Measurements from ENCODE around the gene PRPH2. TPM values are rescaled to one million over a fixed set of nuclear protein-coding genes. Genes with fewer than 3 reads are reported as not detected.

The PRPH2 gene
- total RNA-seq, 1 experiment from 2014 or later = 2.6 TPM

DNA sequence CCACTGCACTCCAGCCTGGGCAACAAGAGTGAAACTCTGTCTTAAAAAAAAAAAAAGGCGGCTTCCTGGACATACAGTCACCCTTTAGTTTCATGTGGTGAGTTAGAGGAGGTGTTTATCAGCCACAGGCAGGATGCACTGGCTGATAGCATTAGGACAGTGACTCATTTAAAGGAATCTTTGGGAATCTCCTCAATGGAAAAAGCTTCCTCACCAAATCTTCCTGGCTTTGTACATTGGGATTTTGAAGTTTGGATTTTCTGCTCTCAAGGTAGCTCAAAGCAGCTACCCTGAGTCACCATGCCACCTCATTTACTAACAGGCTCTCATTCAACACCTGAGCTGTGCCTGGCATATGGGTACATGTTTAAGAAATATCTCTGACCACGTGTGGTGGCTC lies 20.2 kb downstream of the PRPH2 start:
- peak; percentile 77 for DNase-seq (ENCODE audit: low read depth)

DNA sequence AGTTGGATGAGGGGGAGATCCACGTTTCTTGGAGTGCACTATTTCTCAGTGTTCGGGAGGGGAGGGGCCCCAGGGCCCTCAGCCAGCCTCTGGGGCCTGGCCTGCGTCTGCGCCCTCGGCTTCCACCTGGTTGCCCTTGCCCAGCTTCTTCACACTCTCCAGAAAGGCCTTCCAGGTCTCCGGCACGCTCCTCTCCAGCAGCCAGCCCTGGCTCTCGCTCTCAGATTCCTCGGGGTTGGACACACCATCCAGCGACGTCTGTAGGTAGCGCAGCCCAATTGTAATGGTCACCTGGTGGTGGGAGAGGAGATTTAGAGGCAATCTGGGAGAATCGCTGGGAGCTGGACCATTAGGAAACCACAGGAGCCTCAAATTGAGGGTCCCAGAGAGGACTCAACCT lies 24.2 kb downstream of the PRPH2 start:
- DNase-seq (ENCODE audit: low read depth) = no peak

DNA sequence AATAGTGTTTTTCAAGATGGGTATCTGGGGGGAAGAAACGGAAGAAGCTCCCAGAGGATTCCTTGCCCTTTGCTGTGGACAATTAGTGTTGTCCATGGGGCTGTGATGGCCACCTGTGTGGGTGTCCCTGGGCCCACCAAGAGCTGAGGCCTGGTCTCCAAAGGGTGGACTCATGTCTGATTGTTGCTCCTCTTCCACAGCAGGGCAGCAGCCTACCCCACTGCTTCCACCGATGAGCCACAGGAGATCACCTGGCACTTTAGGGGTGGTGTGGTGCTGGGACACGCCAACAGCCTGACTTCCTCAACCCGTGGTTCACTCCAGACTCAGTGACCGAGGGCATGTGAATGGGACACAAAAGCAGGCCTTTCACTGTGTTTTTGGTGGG lies 25.1 kb downstream of the PRPH2 start:
- DNase-seq (ENCODE audit: low read depth) = no peak

DNA sequence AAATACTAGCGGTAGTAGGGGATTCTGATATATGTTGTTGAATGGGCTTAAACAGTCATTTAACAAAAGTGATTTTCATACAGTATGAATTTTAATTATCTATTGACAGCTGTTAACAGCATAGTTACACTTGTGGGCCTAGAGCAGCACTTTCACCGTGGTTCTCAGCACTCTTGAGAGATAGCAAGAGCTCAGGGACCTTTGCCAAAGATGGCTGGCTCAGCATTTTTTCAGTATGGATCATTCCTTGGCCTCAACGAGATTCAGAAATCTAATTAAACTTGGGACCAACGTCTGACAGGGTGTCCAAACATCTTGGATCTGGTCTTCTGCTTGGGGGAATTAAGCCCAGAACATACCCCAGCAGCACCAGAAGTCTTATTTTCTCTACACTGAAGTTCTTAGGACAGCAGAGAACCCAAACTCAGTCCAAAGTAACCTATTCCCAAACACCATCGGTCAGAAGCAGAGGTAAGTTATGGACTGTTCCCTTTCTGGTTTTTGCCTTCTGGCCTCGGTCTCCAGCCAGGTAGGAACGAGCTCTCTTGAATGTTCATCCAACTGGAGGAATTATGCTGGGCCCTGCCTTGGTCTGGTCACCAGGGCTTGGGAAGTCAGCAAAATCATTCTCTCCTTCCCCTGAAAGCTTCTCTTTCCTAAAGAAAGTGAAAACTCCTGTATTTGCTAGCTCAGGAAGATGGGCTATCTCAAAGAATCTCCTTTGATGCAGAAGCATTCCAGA lies 25.7 kb downstream of the PRPH2 start:
- no peak for DNase-seq (ENCODE audit: low read depth)

DNA sequence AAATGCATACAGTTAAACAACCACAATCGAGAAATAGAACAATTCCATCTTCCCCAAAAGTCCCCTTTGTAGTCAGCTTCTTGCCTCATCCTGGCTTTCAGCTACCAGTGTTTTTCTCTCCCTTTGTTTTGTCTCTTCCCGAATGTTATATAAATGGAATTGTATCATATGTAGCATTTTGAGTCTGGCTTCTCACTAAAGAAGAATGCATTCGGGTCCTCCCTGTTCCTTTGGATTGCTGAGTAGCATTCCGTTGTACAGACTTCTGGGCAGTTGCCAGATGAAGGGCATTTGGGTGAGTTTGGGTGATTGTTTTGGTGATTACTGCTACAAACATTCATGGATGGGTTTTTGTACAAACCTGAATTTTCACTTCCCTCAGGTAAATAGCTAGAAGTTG lies 27.8 kb downstream of the PRPH2 start:
- peak; percentile 71 for DNase-seq (ENCODE audit: low read depth)

DNA sequence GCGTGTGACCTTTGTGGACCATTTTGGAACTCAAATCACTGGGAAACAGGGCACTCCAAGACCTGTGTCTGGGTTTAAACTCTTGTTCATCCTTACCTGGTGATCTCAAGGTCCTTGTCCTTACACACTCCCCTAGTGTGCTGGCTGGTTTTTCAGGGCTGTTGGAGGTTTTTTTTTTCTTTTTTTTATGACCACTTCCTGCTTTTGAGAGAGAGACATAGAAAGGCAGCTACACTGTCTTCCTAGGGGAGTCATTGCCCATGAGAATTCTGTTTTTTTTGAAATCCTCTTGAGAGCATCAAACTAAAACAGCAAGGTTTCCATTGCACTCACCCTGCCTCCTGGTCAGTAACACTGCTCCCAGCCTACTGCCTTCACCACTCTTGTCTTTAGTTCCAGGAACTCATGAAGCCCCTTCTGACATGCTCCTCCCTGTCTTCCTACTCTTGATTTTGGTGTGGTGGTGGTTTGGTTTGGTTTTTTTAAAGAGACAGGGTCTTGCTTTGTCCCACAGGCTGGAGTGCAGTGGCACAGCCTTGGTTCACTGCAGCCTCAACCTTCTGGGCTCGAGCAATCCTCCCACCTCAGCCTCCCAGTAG lies 28.6 kb downstream of the PRPH2 start:
- DNase-seq (ENCODE audit: low read depth) = peak; percentile 25

DNA sequence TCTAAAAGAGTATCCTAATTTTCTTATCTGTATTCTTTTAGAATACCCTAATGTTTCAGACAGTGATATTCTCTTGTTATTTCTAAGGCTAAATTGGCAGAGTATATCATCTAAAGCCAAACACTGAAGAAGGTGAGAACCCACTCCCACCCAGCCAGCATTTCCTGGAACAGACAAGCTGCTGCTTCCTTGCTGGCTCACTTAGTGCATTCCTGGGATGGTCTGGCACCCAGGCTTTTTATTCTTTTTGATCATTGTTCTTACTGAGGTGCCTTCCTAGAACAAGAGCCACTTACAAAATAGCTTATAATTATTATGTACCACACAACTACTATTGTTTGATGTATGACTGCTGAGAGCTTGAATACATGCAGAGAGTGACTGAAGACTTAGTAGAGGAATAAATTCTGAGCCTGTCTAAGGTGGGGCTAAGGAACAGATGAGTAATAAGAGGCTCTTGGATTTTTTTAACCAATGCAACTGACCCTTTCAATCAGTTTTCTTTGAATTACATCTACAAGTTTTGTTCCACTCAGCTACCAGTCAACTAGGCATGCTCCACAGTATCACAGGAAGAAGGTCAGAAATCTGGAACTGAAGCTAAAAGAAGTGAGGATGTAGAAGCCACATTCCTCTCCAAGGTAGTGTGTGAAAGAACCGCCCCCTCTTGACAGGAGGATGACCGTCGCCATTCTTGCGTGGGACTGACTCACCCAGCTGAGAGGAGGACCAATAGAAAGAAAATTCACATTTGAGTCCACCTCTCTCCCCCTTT lies 30.1 kb downstream of the PRPH2 start:
- DNase-seq (ENCODE audit: low read depth) = peak; percentile 87

DNA sequence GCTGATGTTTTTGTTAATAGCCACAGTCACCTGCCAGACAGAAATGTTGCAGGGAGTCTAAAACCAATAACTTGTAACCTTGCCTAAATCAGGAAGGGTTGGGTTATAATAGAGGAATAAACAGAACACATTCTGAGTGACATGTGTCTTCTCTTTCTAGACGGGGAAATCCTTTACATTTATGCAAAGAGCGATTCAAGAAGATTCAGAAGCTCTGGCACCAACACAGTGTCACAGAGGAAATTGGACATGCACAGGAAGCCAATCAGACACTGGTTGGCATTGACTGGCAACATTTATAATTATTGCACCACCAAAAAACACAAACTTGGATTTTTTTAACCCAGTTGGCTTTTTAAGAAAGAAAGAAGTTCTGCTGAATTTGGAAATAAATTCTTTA lies 31.5 kb downstream of the PRPH2 start:
- no peak for DNase-seq (ENCODE audit: low read depth)

DNA sequence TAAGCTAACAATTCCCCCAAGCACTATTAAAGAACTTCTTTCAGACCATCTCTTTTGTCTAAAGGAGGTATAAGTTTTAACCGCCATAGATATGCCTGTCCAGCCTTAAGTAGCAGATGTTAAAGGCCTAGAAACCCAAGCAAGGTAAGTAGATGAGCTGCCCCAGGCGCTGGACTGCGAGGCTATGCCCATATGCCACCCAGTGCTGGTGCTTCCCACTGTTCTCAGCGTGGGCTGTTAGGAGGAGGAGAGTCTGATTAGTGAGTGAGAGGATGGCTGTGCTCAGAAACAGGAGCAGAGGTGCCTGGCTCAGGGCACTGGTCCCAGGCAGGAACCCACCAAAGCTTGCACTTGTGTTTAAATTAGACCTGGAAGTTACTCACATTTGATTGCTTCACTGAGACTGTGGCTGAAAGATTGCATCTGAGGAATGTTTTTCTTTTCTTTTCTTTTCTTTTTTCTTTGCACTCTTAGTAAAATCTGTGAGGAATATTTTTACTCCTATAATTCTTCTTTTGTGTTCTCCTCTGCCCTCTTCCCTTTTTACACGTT lies 32.2 kb downstream of the PRPH2 start:
- DNase-seq (ENCODE audit: low read depth) = no peak

DNA sequence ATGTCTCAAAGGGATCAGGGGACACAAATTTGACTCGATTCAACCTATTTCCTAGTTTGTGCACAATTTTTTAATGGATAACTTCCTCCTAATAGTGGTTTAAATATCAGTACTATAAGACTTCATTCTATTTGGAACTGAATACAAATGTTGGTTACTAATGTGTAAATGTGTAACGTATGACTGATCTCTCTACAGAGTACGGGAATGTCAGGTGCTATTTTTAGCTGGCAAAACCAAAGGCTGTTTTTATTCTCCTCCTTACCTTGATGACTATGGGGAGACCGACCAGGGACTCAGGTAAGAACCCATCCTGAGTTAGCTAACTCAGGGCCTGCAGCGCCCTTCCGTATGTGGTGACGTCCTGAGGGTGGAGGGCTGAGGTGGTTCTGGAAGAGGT lies 33.0 kb downstream of the PRPH2 start:
- DNase-seq (ENCODE audit: low read depth) = no peak

DNA sequence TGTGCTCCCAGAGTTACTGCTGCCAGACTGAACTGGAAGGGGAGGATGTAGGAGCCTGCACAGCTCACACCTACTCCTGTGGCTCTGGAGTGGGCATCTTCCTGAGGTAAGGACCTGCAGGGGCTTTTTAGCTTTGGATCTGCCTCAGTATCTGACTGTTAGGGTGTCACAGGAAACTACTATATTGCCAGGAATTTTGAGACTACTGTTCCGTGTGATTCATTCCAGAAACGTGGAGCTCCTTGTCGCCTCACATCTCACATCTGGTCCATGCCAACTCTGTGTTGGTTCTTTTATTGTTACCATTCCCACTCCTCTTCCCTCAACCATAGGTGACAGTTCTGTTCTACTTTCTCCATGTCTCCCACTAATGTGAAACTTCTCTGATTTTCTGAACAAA lies 34.1 kb downstream of the PRPH2 start:
- no peak for DNase-seq (ENCODE audit: low read depth)

DNA sequence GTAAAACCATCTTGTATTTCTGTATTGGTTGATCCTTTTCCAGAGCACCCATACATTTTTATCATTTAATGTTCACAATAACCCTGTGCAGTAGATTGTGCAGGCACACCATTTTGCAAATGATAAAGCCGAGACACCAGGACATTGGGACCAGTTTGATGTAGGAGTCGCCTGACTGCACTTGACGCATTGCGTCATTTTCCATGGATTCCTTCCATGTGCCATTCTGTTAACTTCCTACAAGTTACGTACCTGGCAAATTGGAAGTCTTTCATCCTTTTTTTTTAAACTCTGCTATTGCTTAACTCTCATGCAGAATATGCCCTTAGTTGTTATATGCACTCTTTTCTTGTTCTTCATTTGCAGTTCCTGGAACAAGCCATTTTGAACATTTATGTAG lies 43.0 kb downstream of the PRPH2 start:
- DNase-seq (ENCODE audit: low read depth) = no peak

DNA sequence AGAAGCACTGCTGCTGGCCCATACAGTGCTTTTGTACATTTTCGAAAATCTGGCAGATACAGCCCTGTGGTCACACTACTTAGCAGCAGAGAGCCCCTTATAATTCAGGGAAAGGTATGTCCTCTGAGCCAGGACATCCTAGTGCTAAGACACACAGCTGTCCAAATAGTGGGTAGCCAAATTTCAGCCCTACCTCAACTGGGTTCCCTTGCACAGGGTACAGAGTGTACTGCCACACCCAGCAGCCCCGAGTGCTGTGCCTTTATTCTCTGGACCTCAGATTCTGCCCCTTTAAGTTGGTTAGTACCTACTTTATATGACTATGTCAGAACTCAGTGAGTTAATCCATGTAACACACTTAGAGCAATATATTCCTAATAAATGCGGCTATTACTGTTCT lies 47.6 kb downstream of the PRPH2 start:
- peak; percentile 47 for DNase-seq (ENCODE audit: low read depth)

DNA sequence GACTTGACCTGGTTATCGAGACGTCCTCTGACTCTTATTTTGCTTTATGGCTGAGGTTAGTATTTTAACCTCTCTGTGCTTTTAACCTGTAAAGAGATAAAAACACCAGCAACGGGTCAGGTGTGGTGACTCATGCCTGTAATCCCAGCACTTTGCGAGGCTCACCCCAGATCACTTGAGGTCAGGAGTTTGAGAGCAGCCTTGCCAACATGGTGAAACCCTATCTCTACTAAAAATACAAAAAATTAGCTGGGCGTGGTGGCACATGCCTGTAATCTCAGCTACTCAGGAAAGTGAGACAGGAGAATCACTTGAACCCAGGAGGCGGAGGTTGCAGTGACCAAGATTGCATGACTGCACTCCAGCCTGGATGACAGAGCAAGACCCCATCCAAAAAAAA lies 48.0 kb downstream of the PRPH2 start:
- peak; percentile 45 for DNase-seq (ENCODE audit: low read depth)

DNA sequence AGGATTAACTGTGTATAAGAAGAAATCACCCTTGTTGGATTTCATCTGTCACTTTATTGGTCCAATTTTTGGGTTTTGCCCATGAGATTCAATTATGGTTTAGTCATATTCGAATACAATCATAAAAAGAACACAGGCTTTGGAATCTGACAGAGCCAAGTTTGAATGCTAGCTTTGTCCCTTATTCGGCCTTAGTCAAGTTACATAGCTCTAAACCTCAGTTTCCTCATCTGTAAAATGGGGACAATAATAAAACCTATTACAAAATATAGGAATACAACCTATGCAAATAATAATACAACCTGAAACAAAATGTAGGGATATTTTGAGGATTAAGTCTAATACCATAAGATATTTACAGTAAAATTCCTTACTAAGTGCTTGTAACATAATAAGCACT lies 57.7 kb downstream of the PRPH2 start:
- DNase-seq (ENCODE audit: low read depth) = no peak

DNA sequence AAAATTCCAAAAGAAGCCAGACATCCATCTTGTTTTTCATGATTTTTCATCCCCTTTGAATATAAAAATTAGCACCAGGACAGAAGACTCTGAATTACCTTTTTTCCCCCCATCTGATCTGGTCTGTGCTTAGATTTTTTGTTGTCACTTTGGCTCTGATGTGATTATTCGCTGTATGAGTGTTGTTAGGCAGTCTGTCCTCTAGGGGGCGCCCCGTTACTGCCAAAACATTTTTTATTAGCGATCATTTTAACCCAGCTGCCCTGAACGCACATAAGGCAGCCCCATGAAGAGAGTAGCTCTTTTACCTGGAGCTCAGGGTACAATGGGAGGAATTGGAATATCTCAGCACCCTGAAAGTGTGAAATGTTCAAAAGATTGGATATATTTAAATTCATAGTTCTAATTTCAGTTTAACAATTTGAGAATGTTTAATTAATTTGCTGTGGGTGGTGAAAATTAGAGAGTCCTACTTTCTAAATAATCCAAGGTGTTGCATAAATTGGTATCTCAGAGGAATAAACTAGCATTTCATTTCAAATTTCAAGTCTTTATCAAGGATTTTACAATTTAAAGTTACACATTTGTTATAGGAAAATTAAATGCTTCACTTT lies 60.8 kb downstream of the PRPH2 start:
- DNase-seq (ENCODE audit: low read depth) = peak; percentile 68

DNA sequence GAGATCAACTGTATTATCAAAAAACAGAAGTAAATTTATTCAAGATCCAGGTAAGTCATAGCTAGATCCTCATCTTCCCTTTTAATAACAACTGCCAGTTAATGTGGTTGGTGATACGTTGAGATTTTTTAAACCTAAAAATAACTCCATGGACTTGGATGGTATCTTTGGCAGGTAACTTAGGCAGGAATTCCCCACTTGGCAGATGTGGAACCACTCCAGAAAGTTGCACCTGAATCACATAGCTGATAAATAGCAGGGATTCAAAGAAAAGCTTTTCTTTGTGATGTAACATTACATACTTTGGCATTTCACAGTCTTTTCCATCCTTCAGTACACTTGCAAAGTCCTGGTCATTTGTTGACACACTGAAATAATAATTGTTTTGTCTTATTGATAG lies 62.6 kb downstream of the PRPH2 start:
- no peak for DNase-seq (ENCODE audit: low read depth)

DNA sequence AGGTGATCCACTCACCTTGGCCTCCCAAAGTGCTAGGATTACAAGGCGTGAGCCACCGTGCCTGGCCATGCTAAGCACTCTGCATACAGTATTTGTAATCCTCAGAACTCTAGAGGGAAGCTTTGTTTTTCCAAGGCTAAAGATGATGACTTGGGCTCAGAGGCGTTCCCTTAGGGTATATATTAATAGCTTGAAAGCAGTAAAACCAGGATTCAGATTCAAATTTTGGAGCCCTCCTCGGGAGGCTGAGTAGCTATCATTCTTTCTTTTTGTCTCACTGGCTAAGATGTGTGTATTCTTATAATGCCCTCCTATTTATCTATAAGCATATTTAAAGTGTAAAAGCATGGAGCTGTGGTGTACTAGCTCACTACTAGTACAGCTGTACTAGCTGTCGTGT lies 68.5 kb downstream of the PRPH2 start:
- DNase-seq (ENCODE audit: low read depth) = no peak

DNA sequence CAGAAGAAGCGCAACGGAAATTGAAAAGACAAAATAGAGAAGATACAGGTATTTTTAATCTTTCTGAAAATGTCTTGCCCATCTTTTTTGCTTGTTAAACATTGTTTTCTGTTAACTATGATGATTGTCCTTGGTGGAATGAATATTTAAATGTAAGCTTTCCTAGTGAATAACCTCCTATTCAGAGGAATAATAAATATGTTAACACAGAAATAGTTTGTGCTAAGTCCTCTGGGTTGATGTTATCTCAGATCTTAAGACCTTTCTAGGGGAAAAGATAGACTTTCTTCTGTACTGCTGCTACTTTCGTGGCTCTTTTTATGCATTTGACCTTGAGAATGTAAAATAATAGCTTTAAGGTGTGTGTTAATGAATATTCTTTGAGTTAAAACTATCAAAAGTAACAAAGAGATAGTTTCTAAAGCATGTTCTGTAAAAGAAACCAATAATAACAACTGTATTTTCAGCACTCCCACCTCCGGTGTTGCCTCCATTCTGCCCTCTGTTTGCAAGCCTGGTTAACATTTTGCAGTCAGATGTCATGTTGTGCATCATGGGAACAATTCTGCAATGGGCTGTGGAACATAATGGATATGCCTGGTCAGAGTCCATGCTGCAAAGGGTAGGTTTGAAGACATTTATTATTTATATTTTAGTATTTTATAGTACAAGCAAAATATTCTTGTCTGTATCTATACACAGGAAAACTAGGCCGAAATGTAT lies 70.2 kb downstream of the PRPH2 start:
- DNase-seq (ENCODE audit: low read depth) = no peak
